Neural cell (in vitro differentiated cells): Measurements from ENCODE around the gene GNAS-AS1.

ENCODE experiments used
- EZH2 ChIP-seq: fragments of 200-600, 300-800 bp; shearing (Covaris generic), sonication (generic); IDR thresholded peaks from 2 replicates; pipeline ENCODE4 v1.6.1; 2014; ENCODE audit warnings: antibody characterized with exemption, low read length, borderline replicate concordance, mild to moderate bottlenecking; ENCODE audit not compliant: insufficient read depth, poor library complexity, severe bottlenecking
- TF ChIP-seq, protein P1 (sequence below): fragments of 450-650 bp; IDR thresholded peaks from 2 replicates; pipeline ENCODE4 v1.5.1; 2014; ENCODE audit warnings: antibody characterized with exemption, mild to moderate bottlenecking, moderate library complexity; ENCODE audit not compliant: poor library complexity, severe bottlenecking
- TF ChIP-seq, protein P2 (sequence below): IDR thresholded peaks from 2 replicates; pipeline ENCODE4 v1.6.1; 2012; ENCODE audit warnings: borderline replicate concordance

DNA sequence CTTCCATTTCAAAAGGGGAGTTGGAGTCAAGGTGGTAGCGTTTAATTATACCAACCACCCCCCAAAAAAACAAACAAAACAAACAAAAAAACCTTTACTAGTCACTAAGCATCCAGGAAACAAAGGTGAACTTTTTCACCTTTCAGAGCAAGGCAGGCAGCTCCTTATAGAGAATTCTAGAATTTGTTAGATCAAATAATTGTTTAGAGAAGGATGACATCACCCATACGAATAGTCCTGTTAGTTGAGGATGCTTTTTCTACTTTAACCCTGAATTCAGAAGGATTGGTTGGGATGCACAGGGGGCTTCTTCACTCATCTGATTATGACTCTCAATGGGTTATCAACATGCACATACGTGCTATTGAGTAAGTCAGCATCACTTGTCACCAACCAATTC lies 46.1 kb upstream of the GNAS-AS1 start:
- TF ChIP-seq, protein P1, sequence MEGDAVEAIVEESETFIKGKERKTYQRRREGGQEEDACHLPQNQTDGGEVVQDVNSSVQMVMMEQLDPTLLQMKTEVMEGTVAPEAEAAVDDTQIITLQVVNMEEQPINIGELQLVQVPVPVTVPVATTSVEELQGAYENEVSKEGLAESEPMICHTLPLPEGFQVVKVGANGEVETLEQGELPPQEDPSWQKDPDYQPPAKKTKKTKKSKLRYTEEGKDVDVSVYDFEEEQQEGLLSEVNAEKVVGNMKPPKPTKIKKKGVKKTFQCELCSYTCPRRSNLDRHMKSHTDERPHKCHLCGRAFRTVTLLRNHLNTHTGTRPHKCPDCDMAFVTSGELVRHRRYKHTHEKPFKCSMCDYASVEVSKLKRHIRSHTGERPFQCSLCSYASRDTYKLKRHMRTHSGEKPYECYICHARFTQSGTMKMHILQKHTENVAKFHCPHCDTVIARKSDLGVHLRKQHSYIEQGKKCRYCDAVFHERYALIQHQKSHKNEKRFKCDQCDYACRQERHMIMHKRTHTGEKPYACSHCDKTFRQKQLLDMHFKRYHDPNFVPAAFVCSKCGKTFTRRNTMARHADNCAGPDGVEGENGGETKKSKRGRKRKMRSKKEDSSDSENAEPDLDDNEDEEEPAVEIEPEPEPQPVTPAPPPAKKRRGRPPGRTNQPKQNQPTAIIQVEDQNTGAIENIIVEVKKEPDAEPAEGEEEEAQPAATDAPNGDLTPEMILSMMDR = no peak
- TF ChIP-seq, protein P2, sequence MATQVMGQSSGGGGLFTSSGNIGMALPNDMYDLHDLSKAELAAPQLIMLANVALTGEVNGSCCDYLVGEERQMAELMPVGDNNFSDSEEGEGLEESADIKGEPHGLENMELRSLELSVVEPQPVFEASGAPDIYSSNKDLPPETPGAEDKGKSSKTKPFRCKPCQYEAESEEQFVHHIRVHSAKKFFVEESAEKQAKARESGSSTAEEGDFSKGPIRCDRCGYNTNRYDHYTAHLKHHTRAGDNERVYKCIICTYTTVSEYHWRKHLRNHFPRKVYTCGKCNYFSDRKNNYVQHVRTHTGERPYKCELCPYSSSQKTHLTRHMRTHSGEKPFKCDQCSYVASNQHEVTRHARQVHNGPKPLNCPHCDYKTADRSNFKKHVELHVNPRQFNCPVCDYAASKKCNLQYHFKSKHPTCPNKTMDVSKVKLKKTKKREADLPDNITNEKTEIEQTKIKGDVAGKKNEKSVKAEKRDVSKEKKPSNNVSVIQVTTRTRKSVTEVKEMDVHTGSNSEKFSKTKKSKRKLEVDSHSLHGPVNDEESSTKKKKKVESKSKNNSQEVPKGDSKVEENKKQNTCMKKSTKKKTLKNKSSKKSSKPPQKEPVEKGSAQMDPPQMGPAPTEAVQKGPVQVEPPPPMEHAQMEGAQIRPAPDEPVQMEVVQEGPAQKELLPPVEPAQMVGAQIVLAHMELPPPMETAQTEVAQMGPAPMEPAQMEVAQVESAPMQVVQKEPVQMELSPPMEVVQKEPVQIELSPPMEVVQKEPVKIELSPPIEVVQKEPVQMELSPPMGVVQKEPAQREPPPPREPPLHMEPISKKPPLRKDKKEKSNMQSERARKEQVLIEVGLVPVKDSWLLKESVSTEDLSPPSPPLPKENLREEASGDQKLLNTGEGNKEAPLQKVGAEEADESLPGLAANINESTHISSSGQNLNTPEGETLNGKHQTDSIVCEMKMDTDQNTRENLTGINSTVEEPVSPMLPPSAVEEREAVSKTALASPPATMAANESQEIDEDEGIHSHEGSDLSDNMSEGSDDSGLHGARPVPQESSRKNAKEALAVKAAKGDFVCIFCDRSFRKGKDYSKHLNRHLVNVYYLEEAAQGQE = no peak
- no peak for TF ChIP-seq EZH2
